SK-N-SH (cell line): ENCODE data around the gene LRRC27. TPM values are rescaled to one million over a fixed set of nuclear protein-coding genes. Genes with fewer than 3 reads are reported as not detected.

Experiments
- CTCF ChIA-PET: fragments of 300-600, 350-600 bp; formaldehyde crosslinking; extraction: SDS; loops from one replicate; lab custom pipeline; 2021; lab: Yijun Ruan, JAX
- POLR2A ChIA-PET: fragments of 350-600 bp; sonication (Branson Sonifier 250); formaldehyde crosslinking; extraction: SDS; loops from one replicate; lab custom pipeline; 2020; ENCODE audit warnings: antibody characterized with exemption, inconsistent platforms; lab: Yijun Ruan, JAX
- DNase-seq: peaks from one replicate; pipeline ENCODE4 v3.0.0; 2012
- H2AFZ ChIP-seq: fragments of 200-600 bp; sonication (generic); 2 replicates; pipeline ENCODE4 v1.8.1; 2016; ENCODE audit warnings: antibody characterized with exemption, mild to moderate bottlenecking, low read depth
- H3F3A ChIP-seq: fragments of 200-600 bp; sonication (generic); replicated peaks from 2 replicates; pipeline ENCODE3; 2016; ENCODE audit warnings: antibody characterized with exemption, mild to moderate bottlenecking; ENCODE audit not compliant: insufficient read depth
- H3K27ac ChIP-seq, 2 experiments: fragments of 200-500 bp in 1 of 2; fragments of 200-600 bp in 1 of 2; sonication (Bioruptor generic) in 1 of 2; sonication (generic), shearing (Covaris generic) in 1 of 2; 2 replicates each; pipeline versions ENCODE4 v1.5.1 to v1.6.1; 2014 to 2016; ENCODE audit warnings: low read depth in 2 of 2, inconsistent platforms in 1 of 2, low read length in 1 of 2, mild to moderate bottlenecking in 1 of 2, mixed read lengths in 1 of 2
- H3K27me3 ChIP-seq: fragments of 200-600 bp; sonication (generic), shearing (Covaris generic); 2 replicates; pipeline ENCODE4 v1.6.1; 2016; ENCODE audit warnings: mixed run types; ENCODE audit not compliant: insufficient read depth
- H3K36me3 ChIP-seq, 2 experiments: fragments of 200-500 bp in 1 of 2; fragments of 200-600 bp in 1 of 2; sonication (Bioruptor generic) in 1 of 2; sonication (generic) in 1 of 2; replicated peaks in 1 of 2; 2 replicates each; pipeline versions ENCODE3 to v1.5.1; 2014 to 2016; ENCODE audit warnings: low read length in 1 of 2, mild to moderate bottlenecking in 1 of 2; ENCODE audit not compliant: insufficient read depth in 2 of 2, control insufficient read depth in 1 of 2
- H3K4me1 ChIP-seq, 2 experiments: fragments of 200-500 bp in 1 of 2; fragments of 200-600 bp in 1 of 2; sonication (Bioruptor generic) in 1 of 2; sonication (generic), shearing (Covaris generic) in 1 of 2; 2 replicates each; pipeline versions ENCODE4 v1.5.1 to v1.6.1; 2014 to 2016; ENCODE audit warnings: low read depth in 1 of 2, low read length in 1 of 2, mixed run types in 1 of 2; ENCODE audit not compliant: insufficient read depth in 2 of 2, control insufficient read depth in 1 of 2
- H3K4me2 ChIP-seq: fragments of 200-600 bp; sonication (generic), shearing (Covaris generic); 2 replicates; pipeline ENCODE4 v1.6.1; 2017; ENCODE audit warnings: mixed run types
- H3K4me3 ChIP-seq, 2 experiments: fragments of 200-500 bp in 1 of 2; fragments of 200-600 bp in 1 of 2; sonication (Bioruptor generic) in 1 of 2; sonication (generic), shearing (Covaris generic) in 1 of 2; 2 replicates each; pipeline versions ENCODE4 v1.5.1 to v1.8.1; 2014 to 2016; ENCODE audit warnings: low read depth in 2 of 2, inconsistent platforms in 1 of 2, low read length in 1 of 2, mild to moderate bottlenecking in 1 of 2, mixed read lengths in 1 of 2, moderate library complexity in 1 of 2
- H3K79me2 ChIP-seq: fragments of 200-600 bp; sonication (generic); 2 replicates; pipeline ENCODE4 v1.8.1; 2017; ENCODE audit warnings: mild to moderate bottlenecking; ENCODE audit not compliant: insufficient read depth
- H3K9ac ChIP-seq: fragments of 200-600 bp; sonication (generic); 2 replicates; pipeline ENCODE4 v1.6.1; 2017; ENCODE audit warnings: mixed run types
- H3K9me2 ChIP-seq: fragments of 200-600 bp; sonication (generic); 2 replicates; pipeline ENCODE4 v1.6.1; 2017; ENCODE audit warnings: mixed run types
- H3K9me3 ChIP-seq: fragments of 200-600 bp; sonication (generic); 2 replicates; pipeline ENCODE4 v1.6.1; 2017; ENCODE audit warnings: mixed run types, mild to moderate bottlenecking, moderate library complexity
- H4K20me1 ChIP-seq: fragments of 200-600 bp; sonication (generic); 2 replicates; pipeline ENCODE4 v1.6.1; 2017; ENCODE audit warnings: mild to moderate bottlenecking, mixed run types; ENCODE audit not compliant: insufficient read depth
- CHD2 ChIP-seq: fragments of 150-350 bp; IDR thresholded peaks from 2 replicates; pipeline ENCODE4 v1.6.1; 2018; ENCODE audit warnings: low read length; ENCODE audit not compliant: partially characterized antibody
- EZH2phosphoT487 ChIP-seq: fragments of 200-600 bp; sonication (generic); IDR thresholded peaks from 2 replicates; pipeline ENCODE4 v1.6.1; 2017; ENCODE audit warnings: low read depth, mixed run types, mild to moderate bottlenecking, antibody characterized with exemption, moderate library complexity, borderline replicate concordance
- FOSL2 ChIP-seq: IDR thresholded peaks from 2 replicates; pipeline ENCODE4 v1.4.0; 2012; ENCODE audit warnings: low read depth, mild to moderate bottlenecking, moderate library complexity, borderline replicate concordance
- FOXM1 ChIP-seq: IDR thresholded peaks from 2 replicates; pipeline ENCODE4 v1.4.0; 2012; ENCODE audit warnings: low read depth, mild to moderate bottlenecking
- JUND ChIP-seq: IDR thresholded peaks from 2 replicates; pipeline ENCODE4 v1.4.0; 2012
- MEF2A ChIP-seq: IDR thresholded peaks from 2 replicates; pipeline ENCODE4 v1.4.0; 2012; ENCODE audit warnings: low read depth, borderline replicate concordance
- NFIC ChIP-seq: IDR thresholded peaks from 2 replicates; pipeline ENCODE4 v1.4.0; 2012; ENCODE audit warnings: borderline replicate concordance
- POLR2AphosphoS5 ChIP-seq: IDR thresholded peaks from 2 replicates; pipeline ENCODE4 v1.6.1; 2012; ENCODE audit warnings: low read depth, low read length
- RAD21 ChIP-seq: IDR thresholded peaks from 2 replicates; pipeline ENCODE4 v1.6.1; 2012; ENCODE audit warnings: mild to moderate bottlenecking, low read length
- RCOR1 ChIP-seq: fragments of 150-350 bp; IDR thresholded peaks from 2 replicates; pipeline ENCODE4 v1.6.1; 2017; ENCODE audit warnings: antibody characterized with exemption, low read length
- SMC3 ChIP-seq: IDR thresholded peaks from 2 replicates; pipeline ENCODE4 v1.6.1; 2012; ENCODE audit warnings: low read depth, low read length, improper control_type of control experiment
- TCF12 ChIP-seq: IDR thresholded peaks from 2 replicates; pipeline ENCODE4 v1.4.0; 2012
- whole genome bisulfite sequencing: methylation state at CpG from one replicate; pipeline ENCODE4 v1.1.6; 2017; ENCODE audit warnings: low lambda C conversion rate; 5-methylcytosine and 5-hydroxymethylcytosine counted together
- polyA plus RNA-seq, 3 experiments: library from polyadenylated mRNA; depleted of rRNA; stranded (reverse); fragments of >200 nt; gene quantifications; 2 replicates each; pipeline ENCODE4 v1.2.3, GENCODE V29; 2012
- TF ChIP-seq, protein P1 (sequence below): IDR thresholded peaks from 2 replicates; pipeline ENCODE4; 2012
- TF ChIP-seq, protein P2 (sequence below): IDR thresholded peaks from 2 replicates; pipeline ENCODE4 v1.6.1; 2012; ENCODE audit warnings: mild to moderate bottlenecking, low read depth, low read length, moderate library complexity
- TF ChIP-seq, protein P3 (sequence below): IDR thresholded peaks from 2 replicates; pipeline ENCODE4 v1.4.0; 2012; ENCODE audit warnings: low read depth, borderline replicate concordance

The LRRC27 gene
- polyA plus RNA-seq, 1 of the 3 experiments (the other 2 are of a cell fraction): 10.0 TPM

DNA sequence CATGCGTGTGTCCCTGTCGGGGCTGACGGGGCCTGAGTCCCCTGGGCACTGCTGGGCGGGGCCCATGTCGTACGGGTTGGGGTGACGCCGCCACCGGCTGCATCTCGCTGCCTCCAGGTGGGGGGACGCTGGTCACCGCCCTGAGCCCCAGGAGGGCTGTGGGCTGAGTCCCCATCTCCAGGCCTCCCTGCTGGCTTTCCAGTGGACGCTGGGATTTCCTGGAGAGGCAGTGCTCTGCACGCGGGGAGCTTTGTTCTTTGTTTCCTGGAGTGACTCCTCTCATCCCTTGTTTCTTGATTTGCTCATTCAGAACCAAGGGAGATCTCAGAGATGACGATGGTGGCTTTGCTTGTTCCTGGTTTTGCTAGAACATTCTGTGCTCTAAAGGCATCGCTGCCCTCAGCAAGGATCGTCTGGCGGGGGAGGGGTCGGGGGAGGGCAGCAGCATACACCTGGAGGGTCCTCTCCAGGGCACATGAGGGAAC, 86.0 kb downstream of the LRRC27 start:
- CTCF ChIA-PET: interaction anchor here (2.1 kb wide), 1 partner anchor 28 kb away, joined by 9 read pairs; no protein-coding TSS in a partner anchor
- no peak for TF ChIP-seq TCF12
- TF ChIP-seq RAD21: no peak
- no peak for TF ChIP-seq NFIC
- TF ChIP-seq, protein P1, sequence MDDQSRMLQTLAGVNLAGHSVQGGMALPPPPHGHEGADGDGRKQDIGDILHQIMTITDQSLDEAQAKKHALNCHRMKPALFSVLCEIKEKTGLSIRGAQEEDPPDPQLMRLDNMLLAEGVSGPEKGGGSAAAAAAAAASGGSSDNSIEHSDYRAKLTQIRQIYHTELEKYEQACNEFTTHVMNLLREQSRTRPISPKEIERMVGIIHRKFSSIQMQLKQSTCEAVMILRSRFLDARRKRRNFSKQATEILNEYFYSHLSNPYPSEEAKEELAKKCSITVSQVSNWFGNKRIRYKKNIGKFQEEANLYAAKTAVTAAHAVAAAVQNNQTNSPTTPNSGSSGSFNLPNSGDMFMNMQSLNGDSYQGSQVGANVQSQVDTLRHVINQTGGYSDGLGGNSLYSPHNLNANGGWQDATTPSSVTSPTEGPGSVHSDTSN: no peak
- TF ChIP-seq MEF2A: no peak
- TF ChIP-seq, protein P2, sequence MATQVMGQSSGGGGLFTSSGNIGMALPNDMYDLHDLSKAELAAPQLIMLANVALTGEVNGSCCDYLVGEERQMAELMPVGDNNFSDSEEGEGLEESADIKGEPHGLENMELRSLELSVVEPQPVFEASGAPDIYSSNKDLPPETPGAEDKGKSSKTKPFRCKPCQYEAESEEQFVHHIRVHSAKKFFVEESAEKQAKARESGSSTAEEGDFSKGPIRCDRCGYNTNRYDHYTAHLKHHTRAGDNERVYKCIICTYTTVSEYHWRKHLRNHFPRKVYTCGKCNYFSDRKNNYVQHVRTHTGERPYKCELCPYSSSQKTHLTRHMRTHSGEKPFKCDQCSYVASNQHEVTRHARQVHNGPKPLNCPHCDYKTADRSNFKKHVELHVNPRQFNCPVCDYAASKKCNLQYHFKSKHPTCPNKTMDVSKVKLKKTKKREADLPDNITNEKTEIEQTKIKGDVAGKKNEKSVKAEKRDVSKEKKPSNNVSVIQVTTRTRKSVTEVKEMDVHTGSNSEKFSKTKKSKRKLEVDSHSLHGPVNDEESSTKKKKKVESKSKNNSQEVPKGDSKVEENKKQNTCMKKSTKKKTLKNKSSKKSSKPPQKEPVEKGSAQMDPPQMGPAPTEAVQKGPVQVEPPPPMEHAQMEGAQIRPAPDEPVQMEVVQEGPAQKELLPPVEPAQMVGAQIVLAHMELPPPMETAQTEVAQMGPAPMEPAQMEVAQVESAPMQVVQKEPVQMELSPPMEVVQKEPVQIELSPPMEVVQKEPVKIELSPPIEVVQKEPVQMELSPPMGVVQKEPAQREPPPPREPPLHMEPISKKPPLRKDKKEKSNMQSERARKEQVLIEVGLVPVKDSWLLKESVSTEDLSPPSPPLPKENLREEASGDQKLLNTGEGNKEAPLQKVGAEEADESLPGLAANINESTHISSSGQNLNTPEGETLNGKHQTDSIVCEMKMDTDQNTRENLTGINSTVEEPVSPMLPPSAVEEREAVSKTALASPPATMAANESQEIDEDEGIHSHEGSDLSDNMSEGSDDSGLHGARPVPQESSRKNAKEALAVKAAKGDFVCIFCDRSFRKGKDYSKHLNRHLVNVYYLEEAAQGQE: no peak
- TF ChIP-seq FOSL2: no peak
- TF ChIP-seq RCOR1: no peak
- TF ChIP-seq EZH2phosphoT487: no peak
- TF ChIP-seq JUND: no peak
- no peak for TF ChIP-seq FOXM1
- no peak for TF ChIP-seq POLR2AphosphoS5
- TF ChIP-seq CHD2: no peak
- TF ChIP-seq, protein P3, sequence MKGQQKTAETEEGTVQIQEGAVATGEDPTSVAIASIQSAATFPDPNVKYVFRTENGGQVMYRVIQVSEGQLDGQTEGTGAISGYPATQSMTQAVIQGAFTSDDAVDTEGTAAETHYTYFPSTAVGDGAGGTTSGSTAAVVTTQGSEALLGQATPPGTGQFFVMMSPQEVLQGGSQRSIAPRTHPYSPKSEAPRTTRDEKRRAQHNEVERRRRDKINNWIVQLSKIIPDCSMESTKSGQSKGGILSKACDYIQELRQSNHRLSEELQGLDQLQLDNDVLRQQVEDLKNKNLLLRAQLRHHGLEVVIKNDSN: no peak
- TF ChIP-seq SMC3: no peak
- TF ChIP-seq, all 33 proteins: peak for 0
- Histone ChIP-seq H3K4me3 (no peak overlapping the region), H2AFZ (no peak overlapping the region), H3K79me2 (no peaks in the 10 kb centered on the region), H3K9me3 (no peaks in the 10 kb centered on the region), H3K27ac (no peak overlapping the region), H3K9me2 (no peaks in the 10 kb centered on the region), H3K9ac (no peak overlapping the region), H3F3A (no peaks in the 10 kb centered on the region), H4K20me1 (no peaks in the 10 kb centered on the region), H3K4me1 (peaks cover 8 to 35% of the 10 kb centered on the region in 2 experiments; a peak in 2 of 4 replicates), H3K36me3 (no peaks in the 10 kb centered on the region), H3K27me3 (no peaks in the 10 kb centered on the region), H3K4me2 (no peak overlapping the region)
- POLR2A ChIA-PET: no interaction called here
- DNase-seq: peak; percentile 41
- 91% methylated on average over 13 of the region's 20 CpGs for WGBS
